SK-N-SH (cell line): Measurements from ENCODE around the gene ZNF180.
"Not testable (repeated sequence)": the region's sequence is repeated elsewhere in the genome, so short reads cannot be mapped to it uniquely, and the experiment has no call there.

ENCODE experiments used
- GATA2 ChIP-seq: sonication (generic); formaldehyde crosslinking; IDR thresholded peaks from 2 replicates; pipeline ENCODE4 v1.5.0; 2020; ENCODE audit warnings: mild to moderate bottlenecking, missing genetic modification reagents
- RAD21 ChIP-seq: IDR thresholded peaks from 2 replicates; pipeline ENCODE4 v1.6.1; 2012; ENCODE audit warnings: mild to moderate bottlenecking, low read length
- RCOR1 ChIP-seq: fragments of 150-350 bp; IDR thresholded peaks from 2 replicates; pipeline ENCODE4 v1.6.1; 2017; ENCODE audit warnings: antibody characterized with exemption, low read length
- YY1 ChIP-seq: IDR thresholded peaks from 2 replicates; pipeline ENCODE4 v1.4.0; 2012; ENCODE audit warnings: low read depth, mild to moderate bottlenecking
- TF ChIP-seq, protein P1 (sequence below): fragments of 200-600 bp; sonication (generic); IDR thresholded peaks from 2 replicates; pipeline ENCODE4 v1.6.1; 2017; ENCODE audit warnings: antibody characterized with exemption, mild to moderate bottlenecking, moderate library complexity

DNA sequence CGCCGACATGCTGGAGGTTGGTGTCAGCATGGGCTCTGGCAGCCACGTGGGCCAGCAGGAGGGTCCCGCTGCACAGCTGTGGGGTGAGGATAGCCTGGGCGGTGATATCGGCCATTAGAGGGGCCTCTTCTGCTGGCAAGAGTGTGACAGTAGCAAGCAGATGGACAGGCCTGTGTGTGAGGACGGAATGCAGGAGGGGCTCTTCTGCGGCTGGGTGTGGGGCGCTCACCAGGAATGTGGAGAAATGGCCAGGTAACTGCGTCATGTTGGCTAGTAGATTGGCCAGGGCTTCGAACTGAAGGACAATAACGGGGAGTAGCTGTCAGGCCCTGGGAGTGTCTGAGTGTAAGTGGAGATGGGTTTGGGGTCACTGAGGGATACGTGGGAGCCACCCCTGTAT, 44.3 kb downstream of the ZNF180 start:
- TF ChIP-seq, protein P1, sequence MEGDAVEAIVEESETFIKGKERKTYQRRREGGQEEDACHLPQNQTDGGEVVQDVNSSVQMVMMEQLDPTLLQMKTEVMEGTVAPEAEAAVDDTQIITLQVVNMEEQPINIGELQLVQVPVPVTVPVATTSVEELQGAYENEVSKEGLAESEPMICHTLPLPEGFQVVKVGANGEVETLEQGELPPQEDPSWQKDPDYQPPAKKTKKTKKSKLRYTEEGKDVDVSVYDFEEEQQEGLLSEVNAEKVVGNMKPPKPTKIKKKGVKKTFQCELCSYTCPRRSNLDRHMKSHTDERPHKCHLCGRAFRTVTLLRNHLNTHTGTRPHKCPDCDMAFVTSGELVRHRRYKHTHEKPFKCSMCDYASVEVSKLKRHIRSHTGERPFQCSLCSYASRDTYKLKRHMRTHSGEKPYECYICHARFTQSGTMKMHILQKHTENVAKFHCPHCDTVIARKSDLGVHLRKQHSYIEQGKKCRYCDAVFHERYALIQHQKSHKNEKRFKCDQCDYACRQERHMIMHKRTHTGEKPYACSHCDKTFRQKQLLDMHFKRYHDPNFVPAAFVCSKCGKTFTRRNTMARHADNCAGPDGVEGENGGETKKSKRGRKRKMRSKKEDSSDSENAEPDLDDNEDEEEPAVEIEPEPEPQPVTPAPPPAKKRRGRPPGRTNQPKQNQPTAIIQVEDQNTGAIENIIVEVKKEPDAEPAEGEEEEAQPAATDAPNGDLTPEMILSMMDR = not testable (repeated sequence)
- TF ChIP-seq RAD21; GATA2 (CRISPR knock-in tag); RCOR1; YY1: not testable (repeated sequence)
